Liver (tissue), 9 donors: Measurements from ENCODE around the gene EEFSEC. TPM values are rescaled to one million over a fixed set of nuclear protein-coding genes. Genes with fewer than 3 reads are reported as not detected.

ENCODE experiments used
- DNase-seq: peaks from one replicate; pipeline ENCODE4 v3.0.0-alpha.2; 2017; ENCODE audit warnings: low spot score
- H3K27ac ChIP-seq, 2 donors: one replicate each; pipeline ENCODE4 v1.7.0; 2013; ENCODE audit warnings: inconsistent platforms in 2 of 2, low read length in 2 of 2, control low read depth in 1 of 2, low read depth in 1 of 2, mild to moderate bottlenecking in 1 of 2
- H3K27me3 ChIP-seq, 4 donors: one replicate each; pipeline versions ENCODE4 v1.6.1 to v1.7.0; 2013; ENCODE audit warnings: low read length in 3 of 4, inconsistent platforms in 1 of 4, mild to moderate bottlenecking in 1 of 4, moderate library complexity in 1 of 4; ENCODE audit not compliant: control insufficient read depth in 4 of 4, insufficient read depth in 4 of 4
- H3K36me3 ChIP-seq, 4 donors: one replicate each; pipeline versions ENCODE4 v1.6.1 to v1.7.0; 2013; ENCODE audit warnings: low read length in 3 of 4, mild to moderate bottlenecking in 3 of 4, low read depth in 1 of 4, moderate library complexity in 1 of 4; ENCODE audit not compliant: control insufficient read depth in 4 of 4, insufficient read depth in 3 of 4
- H3K4me1 ChIP-seq, 4 donors: one replicate each; pipeline versions ENCODE4 v1.6.1 to v1.7.0; 2013; ENCODE audit warnings: low read length in 3 of 4, mild to moderate bottlenecking in 3 of 4, moderate library complexity in 1 of 4; ENCODE audit not compliant: control insufficient read depth in 4 of 4, insufficient read depth in 4 of 4
- H3K4me3 ChIP-seq, 3 donors: one replicate each; pipeline versions ENCODE4 v1.6.1 to v1.7.0; 2013; ENCODE audit warnings: low read length in 3 of 3, control low read depth in 1 of 3, low read depth in 1 of 3, mild to moderate bottlenecking in 1 of 3
- H3K9ac ChIP-seq, 2 donors: one replicate each; pipeline ENCODE4 v1.7.0; 2013; ENCODE audit warnings: low read length in 2 of 2, mild to moderate bottlenecking in 2 of 2, moderate library complexity in 2 of 2, control low read depth in 1 of 2, low read depth in 1 of 2
- H3K9me3 ChIP-seq, 4 donors: one replicate each; pipeline versions ENCODE4 v1.6.1 to v1.7.0; 2013; ENCODE audit warnings: low read length in 3 of 4; ENCODE audit not compliant: control insufficient read depth in 4 of 4
- EGR1 ChIP-seq, 2 donors: IDR thresholded peaks; 2 replicates each; pipeline ENCODE4 v1.6.1; 2016 to 2018; ENCODE audit warnings: antibody characterized with exemption in 2 of 2, low read depth in 2 of 2
- FOXA1 ChIP-seq: IDR thresholded peaks from 2 replicates; pipeline ENCODE4 v1.6.1; 2016; ENCODE audit warnings: antibody characterized with exemption
- GABPA ChIP-seq, 2 donors: IDR thresholded peaks in 1 of 2; conservative IDR thresholded peaks in 1 of 2; 2 replicates each; pipeline ENCODE4 v1.6.1; 2016; ENCODE audit warnings: antibody characterized with exemption in 2 of 2, mild to moderate bottlenecking in 1 of 2, moderate library complexity in 1 of 2
- HNF4A ChIP-seq, 2 donors: conservative IDR thresholded peaks; 2 replicates each; pipeline ENCODE4 v1.6.1; 2016; ENCODE audit warnings: antibody characterized with exemption in 2 of 2, mild to moderate bottlenecking in 2 of 2
- HNF4G ChIP-seq: IDR thresholded peaks from 2 replicates; pipeline ENCODE4 v1.6.1; 2016; ENCODE audit warnings: antibody characterized with exemption
- MAX ChIP-seq: IDR thresholded peaks from 2 replicates; pipeline ENCODE4 v1.6.1; 2016; ENCODE audit warnings: antibody characterized with exemption
- NR2F2 ChIP-seq: IDR thresholded peaks from 2 replicates; pipeline ENCODE4 v1.6.1; 2016; ENCODE audit warnings: antibody characterized with exemption
- RAD21 ChIP-seq, 2 donors: IDR thresholded peaks; 2 replicates each; pipeline ENCODE4 v1.6.1; 2016; ENCODE audit warnings: antibody characterized with exemption in 2 of 2, mild to moderate bottlenecking in 2 of 2
- RXRA ChIP-seq, 2 donors: IDR thresholded peaks; 2 replicates each; pipeline ENCODE4 v1.6.1; 2017 to 2018; ENCODE audit warnings: antibody characterized with exemption in 2 of 2, mild to moderate bottlenecking in 1 of 2
- SP1 ChIP-seq: IDR thresholded peaks from 2 replicates; pipeline ENCODE4 v1.6.1; 2018; ENCODE audit warnings: antibody characterized with exemption, mild to moderate bottlenecking
- TAF1 ChIP-seq: conservative IDR thresholded peaks from 2 replicates; pipeline ENCODE4 v1.6.1; 2016; ENCODE audit warnings: antibody characterized with exemption, mild to moderate bottlenecking
- YY1 ChIP-seq: IDR thresholded peaks from 2 replicates; pipeline ENCODE4 v1.6.1; 2016; ENCODE audit warnings: antibody characterized with exemption, mild to moderate bottlenecking
- WGBS: extraction: QIAGEN DNeasy Blood & Tissue Kit; methylation state at CpG from one replicate; pipeline ENCODE4 v1.1.7; 2013; 5-methylcytosine and 5-hydroxymethylcytosine counted together
- polyA plus RNA-seq, 2 donors: library from polyadenylated mRNA; stranded (reverse) in 1 of 2; unstranded in 1 of 2; fragments of 200-250 nt in 1 of 2; fragments of >200 nt in 1 of 2; fragmentation: Nextera tagmentation in 1 of 2; extraction: Ambion mirVana in 1 of 2; gene quantifications; one replicate each; pipeline versions ENCODE4 v1.2.1 to v1.2.3, GENCODE V29; 2013 to 2015
- total RNA-seq, 2 donors: library from RNA; depleted of rRNA; stranded (reverse); fragments of >200 nt; gene quantifications; one replicate each; pipeline ENCODE4 v1.2.3, GENCODE V29; 2014
- TF ChIP-seq, protein P1 (sequence below): fragments of 150-350 bp; IDR thresholded peaks from 2 replicates; pipeline ENCODE4 v1.5.1; 2017; ENCODE audit warnings: improper control_type of control experiment, low read depth, low read length; ENCODE audit not compliant: missing input control
- TF ChIP-seq, protein P2 (sequence below): IDR thresholded peaks from 2 replicates; pipeline ENCODE4 v1.6.1; 2016; ENCODE audit warnings: antibody characterized with exemption
- TF ChIP-seq, protein P3 (sequence below): IDR thresholded peaks from 2 replicates; pipeline ENCODE4 v1.6.1; 2016; ENCODE audit warnings: antibody characterized with exemption, mild to moderate bottlenecking
- TF ChIP-seq, protein P4 (sequence below): IDR thresholded peaks from 2 replicates; pipeline ENCODE4 v1.6.1; 2016; ENCODE audit warnings: antibody characterized with exemption
- donor health status: healthy.
- donor health status: healthy.
- donor health status: healthy.
- donor health status: healthy.
- donor health status: healthy.

The EEFSEC gene
- total and polyA plus RNA-seq, 4 donors = 8.4 to 13.1 (median 10.7) TPM

DNA sequence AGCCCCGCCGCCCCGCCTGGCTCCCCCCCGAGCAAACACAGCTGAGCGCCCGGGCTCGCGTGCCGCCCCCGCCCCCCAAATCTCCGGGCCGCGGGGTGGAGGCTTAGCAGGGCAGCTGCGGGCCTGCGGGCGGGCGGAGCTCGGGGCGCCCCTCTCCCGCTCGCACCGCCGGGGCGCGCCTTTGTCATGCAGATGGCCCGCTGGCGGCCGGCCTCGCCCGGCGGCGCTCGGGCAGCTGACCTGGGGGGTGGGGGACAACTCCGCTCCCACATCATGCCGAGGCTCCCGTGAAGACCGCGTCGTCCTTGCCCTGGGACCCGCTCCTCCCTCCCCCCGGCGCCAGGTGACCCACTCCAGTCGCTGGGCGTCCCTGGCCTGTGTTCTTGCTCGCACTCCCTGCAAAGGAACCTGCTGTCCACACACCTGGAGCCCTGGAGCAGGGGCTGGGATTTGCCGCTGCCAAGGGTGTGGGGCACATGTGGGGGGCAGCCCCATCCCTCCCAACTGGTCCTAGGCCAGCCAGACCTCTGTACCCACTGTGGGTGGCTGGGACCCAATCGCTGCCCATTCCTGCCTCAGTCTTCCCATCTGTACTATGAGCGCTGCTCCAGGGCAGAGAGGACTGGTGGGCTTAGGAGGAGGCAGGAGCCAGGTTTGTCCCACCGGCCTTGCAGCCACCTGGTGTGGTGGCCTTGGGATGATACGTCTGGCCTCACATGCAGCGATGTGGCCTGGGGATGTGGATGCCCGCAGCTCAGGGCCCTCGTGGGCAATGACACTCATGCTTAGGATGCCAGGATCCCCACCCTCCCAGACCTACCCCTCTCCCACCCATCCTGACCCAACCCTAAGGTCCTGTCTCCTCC is 279.9 kb downstream of the EEFSEC start:
- TF ChIP-seq, protein P1, sequence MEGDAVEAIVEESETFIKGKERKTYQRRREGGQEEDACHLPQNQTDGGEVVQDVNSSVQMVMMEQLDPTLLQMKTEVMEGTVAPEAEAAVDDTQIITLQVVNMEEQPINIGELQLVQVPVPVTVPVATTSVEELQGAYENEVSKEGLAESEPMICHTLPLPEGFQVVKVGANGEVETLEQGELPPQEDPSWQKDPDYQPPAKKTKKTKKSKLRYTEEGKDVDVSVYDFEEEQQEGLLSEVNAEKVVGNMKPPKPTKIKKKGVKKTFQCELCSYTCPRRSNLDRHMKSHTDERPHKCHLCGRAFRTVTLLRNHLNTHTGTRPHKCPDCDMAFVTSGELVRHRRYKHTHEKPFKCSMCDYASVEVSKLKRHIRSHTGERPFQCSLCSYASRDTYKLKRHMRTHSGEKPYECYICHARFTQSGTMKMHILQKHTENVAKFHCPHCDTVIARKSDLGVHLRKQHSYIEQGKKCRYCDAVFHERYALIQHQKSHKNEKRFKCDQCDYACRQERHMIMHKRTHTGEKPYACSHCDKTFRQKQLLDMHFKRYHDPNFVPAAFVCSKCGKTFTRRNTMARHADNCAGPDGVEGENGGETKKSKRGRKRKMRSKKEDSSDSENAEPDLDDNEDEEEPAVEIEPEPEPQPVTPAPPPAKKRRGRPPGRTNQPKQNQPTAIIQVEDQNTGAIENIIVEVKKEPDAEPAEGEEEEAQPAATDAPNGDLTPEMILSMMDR = no peak
- TF ChIP-seq TAF1 = no peak
- TF ChIP-seq, protein P2, sequence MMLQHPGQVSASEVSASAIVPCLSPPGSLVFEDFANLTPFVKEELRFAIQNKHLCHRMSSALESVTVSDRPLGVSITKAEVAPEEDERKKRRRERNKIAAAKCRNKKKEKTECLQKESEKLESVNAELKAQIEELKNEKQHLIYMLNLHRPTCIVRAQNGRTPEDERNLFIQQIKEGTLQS = no peak
- TF ChIP-seq, protein P3, sequence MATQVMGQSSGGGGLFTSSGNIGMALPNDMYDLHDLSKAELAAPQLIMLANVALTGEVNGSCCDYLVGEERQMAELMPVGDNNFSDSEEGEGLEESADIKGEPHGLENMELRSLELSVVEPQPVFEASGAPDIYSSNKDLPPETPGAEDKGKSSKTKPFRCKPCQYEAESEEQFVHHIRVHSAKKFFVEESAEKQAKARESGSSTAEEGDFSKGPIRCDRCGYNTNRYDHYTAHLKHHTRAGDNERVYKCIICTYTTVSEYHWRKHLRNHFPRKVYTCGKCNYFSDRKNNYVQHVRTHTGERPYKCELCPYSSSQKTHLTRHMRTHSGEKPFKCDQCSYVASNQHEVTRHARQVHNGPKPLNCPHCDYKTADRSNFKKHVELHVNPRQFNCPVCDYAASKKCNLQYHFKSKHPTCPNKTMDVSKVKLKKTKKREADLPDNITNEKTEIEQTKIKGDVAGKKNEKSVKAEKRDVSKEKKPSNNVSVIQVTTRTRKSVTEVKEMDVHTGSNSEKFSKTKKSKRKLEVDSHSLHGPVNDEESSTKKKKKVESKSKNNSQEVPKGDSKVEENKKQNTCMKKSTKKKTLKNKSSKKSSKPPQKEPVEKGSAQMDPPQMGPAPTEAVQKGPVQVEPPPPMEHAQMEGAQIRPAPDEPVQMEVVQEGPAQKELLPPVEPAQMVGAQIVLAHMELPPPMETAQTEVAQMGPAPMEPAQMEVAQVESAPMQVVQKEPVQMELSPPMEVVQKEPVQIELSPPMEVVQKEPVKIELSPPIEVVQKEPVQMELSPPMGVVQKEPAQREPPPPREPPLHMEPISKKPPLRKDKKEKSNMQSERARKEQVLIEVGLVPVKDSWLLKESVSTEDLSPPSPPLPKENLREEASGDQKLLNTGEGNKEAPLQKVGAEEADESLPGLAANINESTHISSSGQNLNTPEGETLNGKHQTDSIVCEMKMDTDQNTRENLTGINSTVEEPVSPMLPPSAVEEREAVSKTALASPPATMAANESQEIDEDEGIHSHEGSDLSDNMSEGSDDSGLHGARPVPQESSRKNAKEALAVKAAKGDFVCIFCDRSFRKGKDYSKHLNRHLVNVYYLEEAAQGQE = no peak
- Histone ChIP-seq H3K27ac (no peak overlapping the region), H3K4me3 (peak overlapping the region in 1 of 3 donors; percentile 29), H3K36me3 (no peaks in the 10 kb centered on the region), H3K4me1 (peaks cover 0 to 13% (median 2%) of the 10 kb centered on the region in 4 donors), H3K9ac (no peak overlapping the region), H3K9me3 (no peaks in the 10 kb centered on the region), H3K27me3 (peaks cover 0 to 11% (median 3%) of the 10 kb centered on the region in 4 donors)
- WGBS = 18% methylated on average over 53 of the region's 53 CpGs
- DNase-seq = no peak

DNA sequence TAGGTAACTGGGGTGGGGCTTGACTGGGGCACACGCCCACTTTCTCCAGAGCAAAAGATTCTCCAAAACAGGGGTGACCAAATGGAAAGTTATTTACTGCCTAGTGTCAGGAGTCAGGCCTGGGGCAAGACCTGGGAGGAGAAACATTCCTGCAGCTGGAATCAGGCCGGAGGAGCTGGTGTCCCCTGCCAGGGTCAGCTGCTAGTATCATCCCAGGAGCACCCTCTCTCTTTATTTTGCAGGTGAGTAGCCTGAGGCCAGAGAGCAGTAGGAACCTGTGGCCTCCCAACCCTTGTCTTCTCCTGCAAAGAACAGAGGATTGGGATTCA is 280.5 kb downstream of the EEFSEC start:
- WGBS = 49% methylated on average over 2 of the region's 2 CpGs
- Histone ChIP-seq H3K27ac (no peak overlapping the region), H3K4me3 (no peak overlapping the region), H3K27me3 (peaks cover 0 to 11% (median 3%) of the 10 kb centered on the region in 4 donors), H3K9ac (no peak overlapping the region), H3K9me3 (no peaks in the 10 kb centered on the region), H3K36me3 (no peaks in the 10 kb centered on the region), H3K4me1 (peaks cover 0 to 13% (median 2%) of the 10 kb centered on the region in 4 donors)
- no peak for DNase-seq
- TF ChIP-seq, protein P1 = no peak
- TF ChIP-seq SP1 = no peak
- TF ChIP-seq HNF4G = no peak
- TF ChIP-seq, protein P2 = no peak
- TF ChIP-seq MAX = no peak
- no peak for TF ChIP-seq RAD21 (IDR thresholded peaks at IDR 0.05)
- TF ChIP-seq RXRA (IDR thresholded peaks at IDR 0.05) = no peak
- TF ChIP-seq TAF1 = no peak
- TF ChIP-seq GABPA (IDR thresholded peaks at IDR 0.05 in 1 of 2, conservative IDR thresholded peaks at IDR 0.05 in 1 of 2) = no peak
- TF ChIP-seq YY1 = no peak
- TF ChIP-seq NR2F2 = no peak
- no peak for TF ChIP-seq HNF4A (conservative IDR thresholded peaks at IDR 0.05)
- no peak for TF ChIP-seq EGR1 (IDR thresholded peaks at IDR 0.05; ENCODE audit: low read depth in 2 of 2)
- TF ChIP-seq, protein P3 = no peak
- no peak for TF ChIP-seq FOXA1
- TF ChIP-seq, protein P4, sequence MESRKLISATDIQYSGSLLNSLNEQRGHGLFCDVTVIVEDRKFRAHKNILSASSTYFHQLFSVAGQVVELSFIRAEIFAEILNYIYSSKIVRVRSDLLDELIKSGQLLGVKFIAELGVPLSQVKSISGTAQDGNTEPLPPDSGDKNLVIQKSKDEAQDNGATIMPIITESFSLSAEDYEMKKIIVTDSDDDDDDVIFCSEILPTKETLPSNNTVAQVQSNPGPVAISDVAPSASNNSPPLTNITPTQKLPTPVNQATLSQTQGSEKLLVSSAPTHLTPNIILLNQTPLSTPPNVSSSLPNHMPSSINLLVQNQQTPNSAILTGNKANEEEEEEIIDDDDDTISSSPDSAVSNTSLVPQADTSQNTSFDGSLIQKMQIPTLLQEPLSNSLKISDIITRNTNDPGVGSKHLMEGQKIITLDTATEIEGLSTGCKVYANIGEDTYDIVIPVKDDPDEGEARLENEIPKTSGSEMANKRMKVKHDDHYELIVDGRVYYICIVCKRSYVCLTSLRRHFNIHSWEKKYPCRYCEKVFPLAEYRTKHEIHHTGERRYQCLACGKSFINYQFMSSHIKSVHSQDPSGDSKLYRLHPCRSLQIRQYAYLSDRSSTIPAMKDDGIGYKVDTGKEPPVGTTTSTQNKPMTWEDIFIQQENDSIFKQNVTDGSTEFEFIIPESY = no peak
